ENCODE results near the gene HNRNPF.

DNA sequence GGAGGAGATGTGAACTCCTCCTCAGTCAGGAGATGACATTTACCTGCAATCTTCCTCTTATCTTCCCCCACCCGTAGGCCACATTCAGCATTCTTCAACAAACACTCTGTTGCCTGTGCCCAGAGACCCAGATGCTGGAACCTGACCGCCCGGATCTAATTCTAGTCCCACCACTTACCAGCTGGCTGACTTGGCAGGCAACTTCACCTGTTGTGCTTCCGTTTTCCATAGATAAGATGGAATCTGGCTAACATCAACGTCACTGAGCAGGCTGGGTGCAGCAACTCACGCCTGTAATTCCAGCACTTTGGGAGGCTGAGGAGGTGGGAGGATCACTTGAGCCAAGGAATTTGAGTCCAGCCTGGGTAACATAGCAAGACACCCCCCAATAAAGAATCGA lies 58.8 kb downstream of the HNRNPF start:
- no peak for TF ChIP-seq POLR2A (IDR thresholded peaks at IDR 0.05)
- TF ChIP-seq, protein P1, sequence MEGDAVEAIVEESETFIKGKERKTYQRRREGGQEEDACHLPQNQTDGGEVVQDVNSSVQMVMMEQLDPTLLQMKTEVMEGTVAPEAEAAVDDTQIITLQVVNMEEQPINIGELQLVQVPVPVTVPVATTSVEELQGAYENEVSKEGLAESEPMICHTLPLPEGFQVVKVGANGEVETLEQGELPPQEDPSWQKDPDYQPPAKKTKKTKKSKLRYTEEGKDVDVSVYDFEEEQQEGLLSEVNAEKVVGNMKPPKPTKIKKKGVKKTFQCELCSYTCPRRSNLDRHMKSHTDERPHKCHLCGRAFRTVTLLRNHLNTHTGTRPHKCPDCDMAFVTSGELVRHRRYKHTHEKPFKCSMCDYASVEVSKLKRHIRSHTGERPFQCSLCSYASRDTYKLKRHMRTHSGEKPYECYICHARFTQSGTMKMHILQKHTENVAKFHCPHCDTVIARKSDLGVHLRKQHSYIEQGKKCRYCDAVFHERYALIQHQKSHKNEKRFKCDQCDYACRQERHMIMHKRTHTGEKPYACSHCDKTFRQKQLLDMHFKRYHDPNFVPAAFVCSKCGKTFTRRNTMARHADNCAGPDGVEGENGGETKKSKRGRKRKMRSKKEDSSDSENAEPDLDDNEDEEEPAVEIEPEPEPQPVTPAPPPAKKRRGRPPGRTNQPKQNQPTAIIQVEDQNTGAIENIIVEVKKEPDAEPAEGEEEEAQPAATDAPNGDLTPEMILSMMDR (IDR thresholded peaks at IDR 0.05) = no peak

All from vagina (tissue), 2 donors.